Keratinocyte (primary cell): ENCODE results near the gene DHCR7.

Experiments
- CTCF ChIP-seq, 3 experiments: IDR thresholded peaks in 1 of 3; conservative IDR thresholded peaks in 1 of 3; optimal IDR thresholded peaks in 1 of 3; 2 replicates in 2 of 3; 3 replicates in 1 of 3; pipeline versions ENCODE3 to v1.5.1; 2011; ENCODE audit warnings: low read length in 3 of 3, mild to moderate bottlenecking in 3 of 3, moderate library complexity in 2 of 3, control low read depth in 1 of 3, inconsistent platforms in 1 of 3; ENCODE audit not compliant: insufficient read depth in 2 of 3; ENCODE audit errors: extremely low read depth in 1 of 3
- EZH2 ChIP-seq: IDR thresholded peaks from one replicate; pipeline ENCODE4 v1.6.1; 2012; ENCODE audit warnings: inconsistent platforms, mild to moderate bottlenecking, low read length, moderate library complexity

- no peak for TF ChIP-seq CTCF (optimal IDR thresholded peaks at IDR 0.05 in 1 of 3, IDR thresholded peaks at IDR 0.05 in 1 of 3, conservative IDR thresholded peaks at IDR 0.05 in 1 of 3; ENCODE audit: extremely low read depth in 1 of 3, insufficient read depth in 2 of 3, low read length in 3 of 3)
- TF ChIP-seq EZH2 = no peak
Measured at GRCh38 chr11:71450939-71451338, 2.7 kb upstream of the DHCR7 start.
